Left cardiac atrium (tissue), 4 donors: ENCODE measurements around the gene LAMA5. TPM values are rescaled to one million over a fixed set of nuclear protein-coding genes. Genes with fewer than 3 reads are reported as not detected.

ENCODE experiments used
- ATAC-seq, 2 donors: fragments of 200-7000 bp; cut with Tn5 transposase; one replicate each; pipeline ENCODE4 v1.9.1; 2020; ENCODE audit warnings: mild to moderate bottlenecking in 2 of 2, moderate library complexity in 2 of 2
- DNase-seq: peaks from one replicate; pipeline ENCODE4 v3.0.0-alpha.2; 2020
- intact Hi-C, 2 donors: fragments of 100-400 bp; cut with DNase I; formaldehyde crosslinking; loops; one replicate each; pipeline versions ENCODE4 v1.14.1 to v1.15.1; 2022 to 2023
- total RNA-seq, 2 donors: library from RNA; stranded (reverse); fragmentation: NEBNext Ultra II Directional; extraction: Animal tissue kit (Norgen Biotek cat#: 25700); gene quantifications; one replicate each; pipeline ENCODE4 v1.2.1, GENCODE V29; 2021
- donor health status: DM: no; HTN: yes; CAD: no.
- donor health status: DM: no; HTN: yes; CAD: no; lungs with severe emphysema.
- donor health status: DM: yes; HTN: yes; CAD: no.
- donor health status: Dilated cardiomyopathy.

LAMA5 gene
- total RNA-seq, 2 donors from 2014 or later = 70.4 to 113 TPM

DNA sequence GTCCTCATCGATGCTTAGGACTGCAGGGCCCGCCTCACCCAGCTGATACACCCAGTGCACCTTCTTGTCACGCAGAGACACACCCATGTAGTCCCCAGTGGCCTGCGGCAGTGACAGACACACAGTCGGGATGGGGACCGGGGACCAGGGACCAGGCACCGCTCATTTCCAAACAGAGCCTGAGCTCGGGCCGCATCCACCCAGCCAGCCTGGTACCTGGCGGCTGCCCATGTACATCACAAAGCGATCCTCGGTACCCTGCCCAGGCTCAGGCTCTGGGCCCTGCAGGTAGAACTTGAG lies 52.8 kb downstream of the LAMA5 start:
- intact Hi-C loops = no loop called here
- no peak for DNase-seq
- ATAC-seq = no peak

GRCh38 chr20:62313460-62314338 lies 53.4 kb downstream of the LAMA5 start:
- no peak for DNase-seq
- intact Hi-C loops = no loop called here

GRCh38 chr20:62313021-62313420 lies 54.1 kb downstream of the LAMA5 start:
- intact Hi-C loops = no loop called here
- ATAC-seq = no peak
- no peak for DNase-seq

More at GRCh38 chr20:62313460-62314338, 53.4 kb downstream of the LAMA5 start:
- ATAC-seq = no peak

DNA sequence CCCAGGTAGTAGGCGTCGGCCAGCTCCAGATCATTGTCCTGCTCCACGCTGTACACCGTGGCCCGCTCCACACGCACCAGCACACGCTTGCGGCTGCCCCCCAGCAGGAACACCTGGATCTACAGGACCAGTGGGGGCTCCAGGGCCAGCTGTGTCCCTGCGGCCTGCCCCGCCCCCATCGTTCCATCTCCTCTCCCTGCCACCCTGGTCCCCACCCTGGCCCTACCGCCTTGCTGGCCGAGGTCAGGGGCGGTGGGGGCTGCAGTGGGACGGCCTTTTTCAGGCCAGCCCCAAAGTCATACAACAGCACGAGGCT lies 54.5 kb downstream of the LAMA5 start:
- intact Hi-C loops = no loop called here
- DNase-seq = no peak
- no peak for ATAC-seq

DNA sequence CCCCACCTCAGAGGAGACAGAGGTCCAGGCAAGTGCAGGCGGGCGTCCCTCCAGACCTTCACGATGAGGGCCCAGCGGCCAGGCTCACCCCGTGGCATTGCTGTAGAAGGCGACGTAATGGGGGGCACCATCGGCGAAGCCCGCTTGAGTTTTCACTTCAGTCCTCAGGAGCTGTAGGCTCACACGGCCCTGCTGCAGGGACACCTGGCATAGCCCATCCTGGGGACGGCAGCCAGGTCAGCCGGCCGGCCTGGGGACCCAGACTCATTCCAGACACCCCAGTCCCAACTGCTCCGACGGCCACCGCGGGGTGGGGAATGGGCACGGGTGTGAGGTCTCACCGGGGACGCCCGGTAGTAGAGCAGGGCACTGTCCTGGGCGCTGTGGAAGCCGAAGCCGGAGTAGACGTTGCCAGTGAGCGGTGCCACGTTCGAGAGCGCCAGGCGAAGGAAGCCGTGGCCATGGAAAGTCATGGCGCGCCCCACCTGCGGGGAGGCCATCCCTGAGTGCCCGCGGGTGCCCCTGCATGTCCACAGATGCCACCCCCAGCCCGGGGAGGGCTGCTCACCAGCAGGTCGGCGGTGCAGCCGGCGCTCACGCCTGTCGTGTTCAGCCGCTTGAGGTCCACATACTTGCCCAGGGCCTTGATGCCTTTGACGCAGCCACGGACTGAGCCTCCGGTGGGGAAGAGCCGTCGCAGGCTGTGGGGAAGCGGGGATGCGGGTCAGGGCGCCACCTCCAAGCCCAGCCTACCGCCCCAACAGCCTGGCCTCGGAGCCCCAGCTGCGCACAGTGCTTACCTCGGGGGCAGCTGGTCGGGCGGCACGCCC lies 55.1 kb downstream of the LAMA5 start:
- DNase-seq (no peak), ATAC-seq (no peak)
- intact Hi-C loops = no loop called here

DNA sequence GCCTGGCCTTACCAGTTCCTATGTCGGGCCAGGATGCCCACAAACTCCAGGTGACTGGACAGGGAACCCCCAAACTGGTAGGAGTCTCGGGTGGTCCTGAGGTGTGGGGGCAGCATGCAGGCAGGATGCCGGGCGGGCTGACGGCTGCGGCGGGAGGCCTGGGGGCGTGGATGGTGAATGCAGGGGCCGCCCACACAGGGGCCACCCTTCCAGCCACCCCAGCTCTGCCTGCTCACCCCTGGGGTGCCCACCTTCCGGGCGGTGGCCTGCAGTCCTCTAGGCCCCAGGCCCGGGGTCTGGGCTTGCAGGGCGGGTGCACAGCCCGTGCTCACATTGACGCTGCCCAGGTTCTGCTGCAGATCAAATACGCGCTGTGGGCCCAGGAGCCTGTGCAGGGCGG lies 56.0 kb downstream of the LAMA5 start:
- intact Hi-C loops = no loop called here
- DNase-seq (no peak), ATAC-seq (no peak)

GRCh38 chr20:62310757-62311121 lies 56.4 kb downstream of the LAMA5 start:
- DNase-seq = no peak
- no peak for ATAC-seq
- intact Hi-C loops = no loop called here

DNA sequence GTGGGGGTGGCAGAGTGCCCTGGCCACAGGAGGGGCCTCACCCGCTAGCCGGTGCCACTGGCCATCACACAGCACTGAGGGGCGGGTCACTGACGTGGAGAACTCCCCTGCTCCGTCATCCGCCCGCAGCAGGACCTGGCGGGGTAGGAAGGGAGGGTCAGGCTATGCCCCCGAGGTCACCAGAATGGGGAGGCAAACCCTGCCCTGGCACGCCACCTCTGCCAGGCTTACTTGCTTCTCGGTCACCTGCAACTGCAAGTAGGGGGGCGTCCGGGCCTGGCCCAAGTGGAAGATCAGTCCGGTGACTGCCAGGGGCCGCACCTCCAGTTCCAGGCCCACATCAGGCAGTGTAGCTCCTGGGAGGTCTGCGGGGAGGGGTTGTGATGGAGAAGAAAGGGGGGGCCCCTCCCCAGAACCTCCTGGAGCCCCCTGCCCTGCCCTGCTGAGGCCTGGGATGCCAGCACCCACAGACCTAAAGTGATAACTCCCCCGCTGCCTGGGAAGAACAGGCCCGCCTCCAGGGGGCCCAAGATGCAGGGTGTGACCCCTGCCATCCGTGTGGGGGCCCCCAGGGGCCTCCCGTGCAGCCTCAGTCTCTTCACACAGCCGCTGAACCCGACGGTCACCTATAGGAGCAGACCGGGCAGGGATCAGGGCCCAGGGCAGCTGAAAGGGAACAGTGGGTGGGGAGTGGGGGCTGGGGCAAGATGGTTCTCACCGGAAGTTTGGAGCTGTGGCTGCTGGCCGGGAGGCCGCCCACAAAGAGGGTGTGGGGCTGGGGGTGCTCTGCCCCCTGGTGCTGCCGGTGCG lies 57.0 kb downstream of the LAMA5 start:
- intact Hi-C loops = loop anchor here in 1 of 2 donors (5.0 kb wide), 1 partner anchor 42 kb away; no protein-coding TSS in a partner anchor
- DNase-seq (no peak), ATAC-seq (no peak)

DNA sequence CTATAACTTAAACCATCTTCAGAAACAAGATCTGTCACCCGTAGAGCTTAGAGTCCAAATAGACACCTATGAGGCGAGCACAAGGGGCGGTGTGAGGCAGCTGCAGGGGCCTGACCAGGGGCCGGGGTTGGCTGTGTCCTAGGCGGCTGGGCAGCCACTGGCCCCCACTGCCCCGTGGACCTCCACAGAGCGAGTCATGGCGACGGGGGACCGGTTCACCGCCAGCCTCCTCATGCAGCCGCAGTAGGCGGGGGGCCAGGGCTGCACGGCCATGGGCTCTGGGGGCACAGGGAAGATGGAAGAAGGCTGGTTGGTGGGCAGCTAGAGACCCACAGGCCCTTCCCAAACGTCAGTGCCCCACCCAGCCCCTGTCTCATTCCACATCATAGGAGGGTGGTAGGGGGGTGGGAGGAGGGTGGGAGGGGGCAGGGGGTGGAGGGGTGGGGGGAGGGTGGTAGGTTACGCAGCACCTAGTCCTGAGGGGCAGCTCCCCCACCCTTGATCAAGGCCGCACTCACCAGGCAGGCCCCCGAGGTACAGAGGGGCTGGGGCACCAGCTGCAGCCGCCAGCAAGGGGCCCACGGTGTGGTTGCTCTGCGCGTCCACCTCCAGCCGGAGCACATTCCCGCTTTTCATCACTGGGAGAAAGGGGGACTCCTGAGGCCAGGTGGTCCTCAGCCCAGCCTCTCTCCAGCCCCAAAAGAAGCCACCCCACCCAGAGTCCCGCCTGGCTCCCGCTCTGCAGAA lies 57.7 kb downstream of the LAMA5 start:
- DNase-seq (no peak), ATAC-seq (no peak)
- intact Hi-C loops = loop anchor here in 1 of 2 donors (5.0 kb wide), 1 partner anchor 43 kb away; no protein-coding TSS in a partner anchor

DNA sequence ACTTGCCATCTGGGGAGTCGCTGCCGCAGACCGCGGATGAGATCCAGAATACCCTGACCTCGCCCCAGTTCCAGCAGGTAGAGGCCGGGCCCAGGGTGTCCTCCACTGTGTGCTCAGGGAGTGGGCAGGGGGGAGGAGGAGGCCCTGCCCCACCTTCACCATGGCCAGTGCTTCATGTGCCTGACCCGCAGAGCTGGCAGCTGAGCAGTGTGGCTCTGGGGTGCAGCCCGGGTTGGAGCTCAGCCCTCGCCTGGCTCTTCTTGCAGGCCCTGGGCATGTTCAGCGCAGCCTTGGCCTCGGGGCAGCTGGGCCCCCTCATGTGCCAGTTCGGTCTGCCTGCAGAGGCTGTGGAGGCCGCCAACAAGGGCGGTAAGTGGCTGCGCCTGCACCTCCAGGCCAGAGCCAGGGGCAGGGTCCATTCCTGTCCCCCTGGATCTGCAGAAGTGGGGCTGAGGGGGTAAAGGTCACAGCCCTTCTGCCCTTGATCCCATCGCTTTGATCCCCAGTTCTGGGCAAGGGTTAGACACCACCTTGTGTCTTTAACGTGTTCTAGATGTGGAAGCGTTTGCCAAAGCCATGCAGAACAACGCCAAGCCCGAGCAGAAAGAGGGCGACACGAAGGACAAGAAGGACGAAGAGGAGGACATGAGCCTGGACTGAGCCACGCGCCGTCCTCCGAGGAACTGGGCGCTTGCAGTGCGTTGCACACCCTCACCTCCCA lies 58.9 kb downstream of the LAMA5 start:
- intact Hi-C loops = loop anchor here in 1 of 2 donors (5.0 kb wide), 1 partner anchor 44 kb away; no protein-coding TSS in a partner anchor
- DNase-seq (no peak), ATAC-seq (no peak)

GRCh38 chr20:62307226-62308101 lies 59.6 kb downstream of the LAMA5 start:
- intact Hi-C loops = loop anchor here in 1 of 2 donors (5.0 kb wide), 1 partner anchor 45 kb away; no protein-coding TSS in a partner anchor
- DNase-seq = no peak
- ATAC-seq = no peak

- ATAC-seq (no peak), DNase-seq (no peak)
- intact Hi-C loops = loop anchor here in 1 of 2 donors (5.0 kb wide), 1 partner anchor 46 kb away; no protein-coding TSS in a partner anchor
Observed at GRCh38 chr20:62306414-62307187, 60.5 kb downstream of the LAMA5 start.

DNA sequence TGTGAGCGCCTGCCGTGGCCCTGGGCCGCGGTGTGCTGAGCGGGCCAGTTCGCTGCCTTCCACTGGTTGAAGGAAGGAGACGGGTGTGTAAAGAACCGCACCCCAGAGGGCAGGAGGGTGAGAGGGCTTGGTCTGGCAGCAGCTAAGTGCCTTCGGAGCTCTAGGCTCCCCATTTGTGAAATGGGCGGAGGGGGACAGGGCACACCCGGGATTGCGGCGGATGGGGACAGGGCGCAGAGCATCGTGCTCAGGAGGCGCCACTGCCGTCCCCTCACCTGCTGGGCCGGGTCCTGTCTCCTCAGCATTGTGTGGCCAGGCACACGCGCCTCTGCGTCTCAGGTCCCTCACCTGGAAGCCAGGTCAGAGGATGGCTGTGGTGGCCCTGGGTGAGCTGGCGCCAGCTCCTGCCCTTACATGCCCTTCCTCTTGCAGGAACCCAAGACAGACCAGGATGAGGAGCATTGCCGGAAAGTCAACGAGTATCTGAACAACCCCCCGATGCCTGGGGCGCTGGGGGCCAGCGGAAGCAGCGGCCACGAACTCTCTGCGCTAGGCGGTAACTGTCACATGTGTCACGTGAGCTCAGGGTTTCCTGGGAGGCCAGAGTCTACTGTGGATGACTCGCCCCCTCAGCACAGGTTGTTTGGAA lies 61.2 kb downstream of the LAMA5 start:
- intact Hi-C loops = loop anchor here in 1 of 2 donors (5.0 kb wide), 1 partner anchor 46 kb away; no protein-coding TSS in a partner anchor
- no peak for ATAC-seq
- no peak for DNase-seq

- intact Hi-C loops = loop anchor here in 1 of 2 donors (5.0 kb wide), 1 partner anchor 47 kb away; no protein-coding TSS in a partner anchor
- DNase-seq (no peak), ATAC-seq (no peak)
Observed at GRCh38 chr20:62305149-62305764, 61.9 kb downstream of the LAMA5 start.
